GM21717 (cell line): ENCODE data around the gene TRAF7.

Source experiments
- ATAC-seq: cut with Tn5 transposase; IDR thresholded peaks from one replicate; pipeline ENCODE4 v1.9.1; 2021; ENCODE audit warnings: mild to moderate bottlenecking, moderate library complexity; ENCODE audit not compliant: unreplicated experiment

The TRAF7 gene

GRCh38 chr16:2163211-2163881, 7.8 kb downstream of the TRAF7 start:
- ATAC-seq: no peak

DNA sequence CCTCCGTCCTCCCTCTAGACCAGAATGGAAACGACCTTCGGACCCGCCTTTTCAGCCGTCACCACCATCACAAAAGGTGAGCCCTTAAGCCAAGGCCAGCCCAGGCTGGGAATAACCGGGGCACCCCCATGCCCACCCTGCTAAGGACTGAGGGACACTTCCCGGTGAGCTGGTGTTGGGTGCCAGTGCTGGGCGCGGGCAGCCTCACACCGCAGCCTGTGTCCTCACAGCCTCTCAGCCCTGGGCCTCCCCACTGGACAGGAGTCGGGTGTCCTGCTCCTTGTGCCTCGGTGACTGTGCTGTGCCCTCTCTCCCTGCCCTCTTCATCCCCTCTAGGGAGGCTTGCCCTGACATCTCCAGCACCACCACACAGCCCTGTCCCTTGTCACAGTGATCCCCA, 10.3 kb downstream of the TRAF7 start:
- ATAC-seq: no peak

DNA sequence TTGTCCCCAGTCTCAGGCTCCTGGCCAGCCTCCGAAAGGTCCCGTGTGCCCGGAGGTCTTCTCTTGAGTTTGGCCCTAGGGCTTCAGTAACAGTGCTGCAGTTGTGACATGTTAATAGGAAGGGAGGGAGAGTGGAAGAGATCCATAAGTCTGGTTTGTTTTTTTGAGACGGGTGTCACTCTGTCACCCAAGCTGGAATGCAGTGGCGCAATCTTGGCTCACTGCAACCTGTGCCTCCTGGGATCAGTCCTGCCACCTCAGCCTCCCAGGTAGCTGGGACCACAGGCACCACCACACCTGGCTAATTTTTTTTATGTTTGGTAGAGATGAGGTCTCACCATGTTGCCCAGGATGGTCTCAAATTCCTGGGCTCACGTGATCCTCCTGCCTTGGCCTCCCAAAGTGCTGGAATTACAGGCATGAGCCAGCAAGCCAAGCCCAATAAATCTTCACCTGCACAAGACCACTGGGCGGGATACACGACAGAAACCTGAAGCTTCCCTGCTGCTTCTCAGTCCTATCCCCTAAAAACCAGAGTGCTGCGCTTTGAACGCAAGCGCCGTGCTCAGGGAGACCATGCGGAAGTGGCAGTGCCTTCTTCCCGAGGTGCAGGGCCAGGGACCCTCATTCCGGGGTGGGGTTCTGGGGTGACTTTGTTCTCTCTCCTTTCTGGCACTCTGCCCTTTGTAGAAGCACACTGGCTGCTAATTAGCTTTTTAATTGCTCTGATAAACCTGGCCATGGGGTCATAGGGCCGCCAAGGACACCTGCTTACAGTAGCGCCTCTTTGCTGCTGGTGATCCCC, 10.9 kb downstream of the TRAF7 start:
- no peak for ATAC-seq

DNA sequence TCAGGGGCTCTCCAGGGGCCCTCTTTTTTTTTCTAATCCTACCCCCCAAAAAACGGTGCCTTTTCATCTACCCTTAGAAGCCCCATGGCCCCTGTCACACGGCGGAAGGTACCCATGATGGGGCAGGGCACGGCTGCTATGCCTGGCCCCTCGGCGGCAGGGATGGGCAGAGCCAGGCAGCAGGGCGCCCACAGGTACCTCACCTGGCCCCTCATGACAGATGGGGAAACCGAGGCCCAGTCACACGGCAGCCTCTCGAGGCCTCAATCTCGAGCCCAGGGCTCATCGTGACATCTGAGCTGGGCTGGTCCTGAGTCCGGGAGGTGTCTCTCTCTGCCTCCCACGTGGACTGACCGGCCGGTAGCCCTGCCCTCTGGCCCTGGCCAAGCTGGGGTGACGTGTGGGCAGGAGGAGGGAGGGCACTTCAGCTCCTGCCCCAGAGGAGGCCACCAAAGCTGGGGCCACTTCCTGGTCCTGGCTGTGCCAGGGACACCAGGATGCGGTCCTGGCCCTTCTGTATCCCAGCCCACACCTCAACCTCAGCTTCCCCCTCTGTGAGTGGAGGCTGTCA, 11.6 kb downstream of the TRAF7 start:
- ATAC-seq: no peak

DNA sequence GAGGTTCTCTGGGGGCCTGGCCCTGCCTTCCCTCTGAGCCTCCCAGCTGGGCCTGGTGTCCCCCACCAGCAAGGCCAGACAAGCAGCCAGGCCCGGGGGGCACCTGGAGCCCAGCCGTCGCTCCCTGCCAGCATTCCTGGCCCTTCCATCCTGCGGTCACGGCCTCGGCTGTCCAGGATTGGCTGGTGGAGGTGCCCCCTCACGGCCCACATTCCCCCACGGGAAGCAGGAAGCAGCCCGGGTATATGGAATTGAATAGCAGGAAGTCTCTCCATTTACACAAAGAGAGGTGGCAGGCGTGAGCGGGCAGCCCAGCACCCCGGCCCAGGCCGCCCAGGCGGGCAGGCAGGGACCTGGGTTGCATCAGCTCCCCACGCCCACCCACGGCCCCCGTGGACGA, 14.5 kb downstream of the TRAF7 start:
- ATAC-seq: no peak

- ATAC-seq: no peak
Measured at GRCh38 chr16:2170587-2171435, 15.2 kb downstream of the TRAF7 start.

DNA sequence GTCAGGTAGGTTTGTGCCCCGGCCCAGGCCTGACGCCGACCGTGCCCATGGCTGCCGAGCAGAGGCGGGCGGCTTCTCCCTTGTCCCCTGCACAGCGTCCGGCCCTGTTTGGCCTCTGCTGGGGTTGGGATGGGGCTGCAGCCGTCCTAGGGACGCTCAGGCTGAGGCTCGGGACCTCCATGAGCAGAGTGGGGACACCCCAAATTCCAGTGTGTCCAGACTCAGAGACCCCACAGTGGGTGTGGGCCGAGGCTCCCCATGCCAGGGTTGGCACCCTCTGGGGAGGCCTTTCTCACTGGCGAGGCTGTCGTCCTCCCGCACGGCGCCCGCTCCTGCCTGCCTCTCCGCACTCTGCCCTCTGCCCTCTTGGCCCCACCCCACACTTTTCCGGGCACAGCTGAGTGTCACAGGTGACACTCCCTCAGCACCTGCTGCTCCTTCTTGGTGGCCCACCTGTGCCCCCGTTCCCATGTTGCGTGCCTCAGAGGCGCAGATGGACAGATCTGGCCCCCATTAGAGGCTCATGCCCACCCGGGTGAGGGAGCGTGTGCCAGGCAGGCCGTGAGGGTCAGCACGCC, 16.1 kb downstream of the TRAF7 start:
- no peak for ATAC-seq

GRCh38 chr16:2172688-2173335, 17.2 kb downstream of the TRAF7 start:
- no peak for ATAC-seq

DNA sequence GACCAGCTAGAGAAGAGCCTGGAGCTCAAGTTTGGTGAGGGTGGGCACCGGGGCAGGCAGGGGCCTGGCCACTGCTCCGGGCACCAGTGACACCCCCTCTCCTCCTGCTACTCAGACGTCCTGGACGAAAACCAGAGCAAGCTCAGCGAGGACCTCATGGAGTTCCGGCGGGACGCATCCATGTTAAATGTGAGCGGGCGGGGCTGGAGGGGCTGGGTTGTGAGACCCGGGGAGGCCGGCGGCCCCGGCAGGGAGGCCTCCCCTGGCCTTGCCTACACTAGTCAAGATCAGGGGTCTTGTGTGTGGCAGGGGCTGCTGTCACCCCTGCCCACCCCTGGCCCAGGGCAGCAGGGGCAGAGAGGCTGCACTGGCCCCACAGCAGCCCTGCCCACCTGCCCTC, 17.8 kb downstream of the TRAF7 start:
- ATAC-seq: no peak

DNA sequence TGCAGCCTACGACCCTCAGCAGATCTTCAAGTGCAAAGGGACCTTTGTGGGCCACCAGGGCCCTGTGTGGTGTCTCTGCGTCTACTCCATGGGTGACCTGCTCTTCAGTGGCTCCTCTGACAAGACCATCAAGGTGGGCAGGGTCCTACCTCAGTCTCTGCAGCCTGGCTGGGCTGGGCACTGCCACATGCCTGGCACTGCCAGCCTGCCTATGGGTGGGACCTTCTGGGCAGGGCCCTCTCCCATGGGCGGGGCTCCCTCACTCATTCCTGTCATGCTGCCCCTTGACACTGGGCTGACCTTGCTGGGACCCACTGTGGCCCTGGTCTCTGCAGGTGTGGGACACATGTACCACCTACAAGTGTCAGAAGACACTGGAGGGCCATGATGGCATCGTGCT, 18.3 kb downstream of the TRAF7 start:
- no peak for ATAC-seq

- no peak for ATAC-seq
Measured at GRCh38 chr16:2174396-2175131, 19.0 kb downstream of the TRAF7 start.

GRCh38 chr16:2175454-2175853, 19.9 kb downstream of the TRAF7 start:
- ATAC-seq: no peak

GRCh38 chr16:2176047-2176446, 20.5 kb downstream of the TRAF7 start:
- no peak for ATAC-seq

DNA sequence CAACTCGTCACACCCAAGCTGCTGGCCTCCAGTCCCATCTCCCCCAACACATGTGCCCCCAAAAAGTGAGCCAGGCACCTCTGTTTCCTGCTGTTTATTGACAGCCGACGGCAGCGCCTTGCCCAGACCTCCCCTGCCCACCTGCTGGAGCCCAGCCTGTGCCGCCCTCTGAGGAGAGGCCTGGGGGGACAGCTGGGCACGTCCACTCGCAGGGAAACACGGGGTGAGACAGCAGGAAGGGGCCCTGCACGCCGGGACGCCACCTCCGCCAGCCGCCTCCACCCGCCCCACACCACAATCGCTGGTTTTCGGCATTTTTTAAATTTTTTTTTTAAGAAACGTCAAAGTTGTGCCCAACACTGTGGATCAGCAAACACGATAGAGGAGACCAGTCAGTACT, 21.5 kb downstream of the TRAF7 start:
- no peak for ATAC-seq

GRCh38 chr16:2177561-2177960, 22.0 kb downstream of the TRAF7 start:
- no peak for ATAC-seq

DNA sequence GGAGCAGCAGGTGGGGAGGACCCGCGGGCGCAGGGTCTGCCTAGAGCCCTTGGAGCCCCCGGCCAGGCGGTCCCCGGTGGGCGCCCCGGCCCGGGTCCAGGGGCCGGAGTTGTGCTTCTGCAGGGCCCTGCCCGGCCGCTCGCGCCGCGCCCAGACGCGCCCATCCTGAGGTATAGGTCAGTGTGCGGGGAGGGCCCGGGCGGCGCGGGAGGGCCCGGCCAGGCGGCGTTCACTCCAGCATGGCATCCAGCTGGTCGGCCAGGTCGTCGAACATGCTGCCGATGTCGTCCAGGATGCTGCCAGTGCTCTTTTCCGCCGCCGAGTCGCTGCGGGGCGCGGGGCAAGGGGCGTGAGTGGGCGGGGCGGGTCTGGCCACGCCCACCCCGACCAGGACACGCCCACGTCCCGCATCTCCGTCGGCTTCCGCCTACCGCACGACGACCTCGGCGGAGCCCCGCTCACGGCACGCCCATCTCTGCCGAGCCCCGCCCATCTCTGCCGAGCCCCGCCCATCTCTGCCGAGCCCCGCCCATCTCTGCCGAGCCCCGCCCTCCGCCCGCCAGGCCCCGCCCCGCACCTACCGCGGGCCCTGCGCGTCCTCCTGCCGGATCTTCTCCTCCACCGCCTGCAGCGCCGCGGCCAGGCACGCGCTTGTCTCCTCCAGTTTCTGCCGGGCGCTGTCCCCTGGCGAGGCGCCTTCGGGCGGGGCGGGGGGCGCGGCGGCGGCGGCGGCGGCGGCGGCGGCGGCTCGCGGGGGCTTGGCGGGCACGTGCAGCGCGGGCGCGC, 22.9 kb downstream of the TRAF7 start:
- no peak for ATAC-seq

- ATAC-seq: no peak
Measured at GRCh38 chr16:2179107-2179501, 23.5 kb downstream of the TRAF7 start.

DNA sequence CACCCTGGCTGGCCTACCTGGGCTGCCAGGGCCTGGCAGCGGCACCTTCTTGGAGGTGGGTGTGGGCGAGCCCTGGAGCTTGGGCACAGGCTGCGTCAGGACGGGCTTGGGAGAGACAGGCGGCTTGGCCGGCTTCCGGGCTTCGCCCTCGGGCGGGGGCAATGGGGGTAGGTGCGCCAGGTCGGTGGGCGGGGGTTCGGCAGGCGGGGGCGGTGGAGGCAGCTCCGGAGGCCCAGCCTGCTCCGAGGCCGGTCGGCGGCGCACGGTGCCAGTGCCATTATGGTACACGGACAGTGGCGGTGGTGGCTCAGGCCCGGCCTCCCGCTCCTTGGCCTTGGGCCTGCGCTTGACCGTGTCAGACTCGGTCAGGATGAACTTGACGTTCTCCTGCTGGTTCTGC, 24.0 kb downstream of the TRAF7 start:
- ATAC-seq: no peak

DNA sequence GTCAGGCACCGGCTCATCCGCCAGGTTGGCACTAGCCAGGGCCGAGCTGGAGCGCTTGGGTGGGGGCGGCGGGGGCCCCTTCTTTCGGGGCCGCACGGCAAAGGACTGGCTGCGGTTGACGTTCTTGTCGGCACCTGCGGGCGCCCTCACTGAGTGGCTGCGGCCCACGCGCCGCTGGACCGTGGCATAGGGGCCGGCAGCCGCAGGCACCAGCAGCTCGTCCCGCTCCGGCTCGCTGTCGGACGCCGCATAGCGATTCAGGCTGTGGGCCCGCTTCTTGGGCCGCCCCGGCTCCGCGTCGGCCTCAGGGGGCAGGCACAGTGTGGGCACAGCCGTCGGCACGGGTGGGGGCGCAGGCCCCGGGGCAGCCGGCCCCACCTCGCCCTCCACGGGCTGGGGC, 24.9 kb downstream of the TRAF7 start:
- ATAC-seq: no peak
